Measurements from ENCODE around the gene PPP1R9B. TPM values are rescaled to one million over a fixed set of nuclear protein-coding genes. Genes with fewer than 3 reads are reported as not detected.
A peak's percentile ranks its signal among the peaks of the same experiment; 100 is the strongest.

PPP1R9B gene, protein sequence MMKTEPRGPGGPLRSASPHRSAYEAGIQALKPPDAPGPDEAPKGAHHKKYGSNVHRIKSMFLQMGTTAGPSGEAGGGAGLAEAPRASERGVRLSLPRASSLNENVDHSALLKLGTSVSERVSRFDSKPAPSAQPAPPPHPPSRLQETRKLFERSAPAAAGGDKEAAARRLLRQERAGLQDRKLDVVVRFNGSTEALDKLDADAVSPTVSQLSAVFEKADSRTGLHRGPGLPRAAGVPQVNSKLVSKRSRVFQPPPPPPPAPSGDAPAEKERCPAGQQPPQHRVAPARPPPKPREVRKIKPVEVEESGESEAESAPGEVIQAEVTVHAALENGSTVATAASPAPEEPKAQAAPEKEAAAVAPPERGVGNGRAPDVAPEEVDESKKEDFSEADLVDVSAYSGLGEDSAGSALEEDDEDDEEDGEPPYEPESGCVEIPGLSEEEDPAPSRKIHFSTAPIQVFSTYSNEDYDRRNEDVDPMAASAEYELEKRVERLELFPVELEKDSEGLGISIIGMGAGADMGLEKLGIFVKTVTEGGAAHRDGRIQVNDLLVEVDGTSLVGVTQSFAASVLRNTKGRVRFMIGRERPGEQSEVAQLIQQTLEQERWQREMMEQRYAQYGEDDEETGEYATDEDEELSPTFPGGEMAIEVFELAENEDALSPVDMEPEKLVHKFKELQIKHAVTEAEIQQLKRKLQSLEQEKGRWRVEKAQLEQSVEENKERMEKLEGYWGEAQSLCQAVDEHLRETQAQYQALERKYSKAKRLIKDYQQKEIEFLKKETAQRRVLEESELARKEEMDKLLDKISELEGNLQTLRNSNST
- 10 to 100 TPM; 61.1 to 64.0 TPM for total RNA-seq

DNA sequence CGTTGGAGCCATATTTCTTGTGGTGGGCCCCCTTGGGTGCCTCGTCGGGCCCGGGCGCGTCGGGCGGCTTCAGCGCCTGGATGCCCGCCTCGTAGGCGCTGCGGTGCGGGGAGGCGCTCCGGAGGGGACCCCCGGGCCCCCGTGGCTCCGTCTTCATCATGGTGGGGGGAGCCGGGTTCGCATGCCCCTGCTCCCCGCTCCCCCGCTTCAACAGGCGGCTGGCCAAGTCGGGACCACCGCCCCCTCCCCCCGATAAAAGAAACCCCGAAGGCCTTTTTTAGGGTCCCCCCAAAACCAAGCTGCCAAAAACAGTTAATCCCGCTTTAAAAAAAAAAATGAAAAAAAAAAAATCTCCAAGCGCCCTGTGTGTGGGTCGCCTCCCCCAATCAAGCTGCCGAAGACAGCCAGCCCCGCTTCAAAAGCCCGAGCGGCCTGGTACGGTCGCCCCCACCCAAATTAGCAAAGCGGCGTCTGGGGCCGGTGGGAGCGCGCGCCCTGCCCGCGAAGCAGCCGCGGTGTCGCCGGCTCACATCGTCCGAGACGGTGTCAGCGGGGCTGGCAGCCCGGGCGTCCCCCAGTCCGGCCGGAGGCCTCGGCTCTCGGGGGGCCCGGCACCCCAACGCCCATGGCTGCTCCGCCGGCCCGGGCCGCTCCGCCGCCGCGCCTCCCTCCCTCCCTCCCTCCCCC, at the start of gene PPP1R9B:
PPP1R9B (minus strand) TSS at position 324 of the 687 bp plus-strand sequence; CDS start at position 160, 164 bp downstream.
- POLR2A ChIA-PET = no interaction called here
- ATAC-seq = peak; percentile 2
- CTCF ChIA-PET = interaction anchor here (0.7 to 2.9 kb wide), 6 partner anchors 11 to 270 kb away, joined by 3 to 50 read pairs (median 7); partner anchors contain the start of gene TMEM92

DNA sequence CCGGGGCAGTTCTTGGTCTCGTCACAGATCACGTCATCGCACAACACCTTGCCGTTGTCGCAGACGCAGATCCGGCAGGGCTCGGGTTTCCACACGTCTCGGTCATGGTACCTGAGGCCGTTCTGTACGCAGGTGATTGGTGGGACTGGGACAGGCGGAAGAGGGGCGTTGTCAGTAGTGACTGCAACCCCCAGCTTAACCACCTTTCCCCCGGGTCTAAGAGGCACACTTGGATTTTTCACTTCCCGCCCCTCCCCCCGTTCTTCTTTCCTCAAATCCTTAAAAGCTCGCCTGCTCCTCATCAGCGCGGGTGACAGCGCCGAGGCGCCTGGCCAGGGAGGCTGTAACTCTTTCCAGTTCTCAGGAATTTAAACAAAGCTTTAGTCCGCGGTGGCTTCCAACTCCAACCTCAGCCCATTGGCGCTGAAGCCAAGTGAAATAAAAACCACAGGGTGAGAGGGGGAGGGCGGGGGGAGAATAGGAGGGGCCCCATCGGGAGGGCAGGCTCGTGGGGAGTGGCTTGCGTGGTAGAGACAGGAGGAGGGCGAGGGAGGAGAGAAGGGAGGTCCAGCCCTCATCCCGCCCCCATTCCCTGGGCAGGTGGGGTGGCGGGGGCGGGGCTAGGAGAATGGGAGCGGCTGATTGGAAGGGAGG, 49.5 kb upstream of the PPP1R9B start:
- H3K27me3 Mint-ChIP-seq = peaks cover 35% of the 10 kb centered on the region
- intact Hi-C loops (cut with DNase I, micrococcal nuclease) = loop anchor here (1.0 kb wide), 7 partner anchors 73 to 278 kb away; partner anchors contain the start of genes LRRC59 (in 1 of the 2), RSAD1 (in 1 of the 2) and XYLT2 (in 1 of the 2)

More for the DNA sequence above, at the start of gene PPP1R9B:
- Mint-ChIP-seq H3K36me3 (ENCODE audit: low read depth) (peaks cover 18% of the 10 kb centered on the region), H3K27me3 (no peaks in the 10 kb centered on the region), H3K4me3 (peak within 1 kb of the TSS; percentile 90), H3K4me1 (peaks cover 46% of the 10 kb centered on the region), H3K9me3 (ENCODE audit: low read depth) (no peaks in the 10 kb centered on the region), H3K27ac (peak within 1 kb of the TSS; percentile 96)
- DNase-seq = no peak
- intact Hi-C loops (cut with DNase I, micrococcal nuclease) = loop anchor here (1.0 to 5.0 kb wide), 7 partner anchors 11 to 958 kb away; partner anchors contain the start of genes EME1 (in 1 of the 2), LUC7L3 (in 1 of the 2), MRPL27 (in 1 of the 2) and PDK2 (in 1 of the 2)

DNA sequence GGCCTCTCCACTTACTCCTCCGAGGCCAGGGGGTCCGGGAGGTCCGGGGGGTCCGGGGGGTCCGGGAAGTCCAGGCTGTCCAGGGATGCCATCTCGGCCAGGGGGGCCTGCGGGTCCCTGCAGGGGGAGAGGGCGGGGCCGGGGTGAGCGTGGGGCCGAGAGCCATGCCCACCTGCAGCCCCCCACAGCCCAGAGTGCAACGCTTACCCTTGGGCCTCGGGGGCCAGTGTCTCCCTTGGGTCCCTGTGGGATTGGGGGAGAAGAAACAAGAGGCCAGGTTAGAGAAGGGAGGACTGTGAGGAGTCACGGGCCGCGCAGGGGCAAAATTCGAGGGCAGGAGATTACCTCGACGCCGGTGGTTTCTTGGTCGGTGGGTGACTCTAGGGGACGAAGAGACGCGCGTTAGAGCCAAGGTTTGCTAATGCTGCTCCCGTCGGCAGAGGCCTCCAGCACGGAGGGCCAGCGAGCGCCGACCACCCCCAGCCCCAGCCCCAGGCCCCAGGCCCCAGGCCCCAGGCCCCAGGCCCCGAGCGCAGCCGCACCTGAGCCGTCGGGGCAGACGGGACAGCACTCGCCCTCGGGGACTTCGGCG, 48.8 kb upstream of the PPP1R9B start:
- Mint-ChIP-seq H3K27me3 (peaks cover 34% of the 10 kb centered on the region), H3K36me3 (ENCODE audit: low read depth) (no peaks in the 10 kb centered on the region), H3K9me3 (ENCODE audit: low read depth) (no peaks in the 10 kb centered on the region), H3K4me1 (peaks cover 16% of the 10 kb centered on the region), H3K4me3 (peak overlapping the region; percentile 53), H3K27ac (no peak overlapping the region)
- no peak for DNase-seq
- ChIA-PET POLR2A (no interaction called here), CTCF (interaction anchor here (0.5 to 7.3 kb wide), 22 partner anchors 15 to 198 kb away, joined by 3 to 200 read pairs (median 8); partner anchors contain the start of genes LRRC59, SGCA and TMEM92)
- no peak for ATAC-seq
- intact Hi-C loops (cut with DNase I, micrococcal nuclease) = no loop called here

More for the DNA sequence above, 49.5 kb upstream of the PPP1R9B start:
- Mint-ChIP-seq H3K4me3 (peak overlapping the region; percentile 53), H3K9me3 (ENCODE audit: low read depth) (no peaks in the 10 kb centered on the region), H3K4me1 (peaks cover 16% of the 10 kb centered on the region), H3K27ac (no peak overlapping the region), H3K36me3 (ENCODE audit: low read depth) (no peaks in the 10 kb centered on the region)
- ChIA-PET CTCF (interaction anchor here (0.5 to 7.3 kb wide), 46 partner anchors 8 to 538 kb away, joined by 3 to 200 read pairs (median 4); partner anchors contain the start of genes LRRC59, SGCA, TMEM92 and XYLT2), POLR2A (interaction anchor here (0.8 kb wide), 1 partner anchor 412 kb away, joined by 4 read pairs; no protein-coding TSS in a partner anchor)
- ATAC-seq (peak; percentile 79), DNase-seq (peak; percentile 79)

DNA sequence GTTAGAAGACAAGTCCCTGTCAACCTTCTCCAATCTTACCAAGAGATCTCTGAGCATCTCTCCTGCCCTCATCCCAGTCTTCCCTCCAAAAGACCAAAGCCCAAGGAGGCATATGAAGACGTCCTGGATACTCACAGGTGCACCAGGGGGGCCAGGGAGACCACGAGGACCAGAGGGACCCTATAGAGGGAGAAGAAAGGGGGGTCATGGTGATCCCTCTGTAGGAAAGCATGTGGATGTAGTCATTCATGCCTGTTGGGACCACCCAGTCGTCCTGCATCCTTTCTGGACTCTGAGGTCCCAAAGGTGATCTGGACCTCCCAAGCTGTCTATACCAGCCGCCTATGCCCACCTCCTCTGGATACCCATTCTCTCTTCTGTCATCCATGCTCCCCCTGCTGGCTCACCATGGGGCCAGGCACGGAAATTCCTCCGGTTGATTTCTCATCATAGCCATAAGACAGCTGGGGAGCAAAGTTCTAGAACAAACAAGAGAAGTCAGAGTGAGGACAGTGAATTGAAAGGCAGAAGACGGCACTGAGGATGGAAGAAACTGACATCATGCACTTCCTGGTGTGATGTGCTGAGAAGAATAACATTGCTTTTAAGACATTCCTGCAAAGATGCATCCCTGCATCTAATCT, 47.7 kb upstream of the PPP1R9B start:
- peaks cover 16% of the 10 kb centered on the region for H3K4me1 Mint-ChIP-seq
- no peaks in the 10 kb centered on the region for H3K9me3 Mint-ChIP-seq (ENCODE audit: low read depth)
- H3K4me3 Mint-ChIP-seq = peak overlapping the region; percentile 20
- H3K36me3 Mint-ChIP-seq (ENCODE audit: low read depth) = no peaks in the 10 kb centered on the region
- no peak for ATAC-seq
- no peak overlapping the region for H3K27ac Mint-ChIP-seq
- intact Hi-C loops (cut with DNase I, micrococcal nuclease) = loop anchor here (1.0 kb wide), 2 partner anchors 29 to 81 kb away; no protein-coding TSS in a partner anchor
- peak; percentile 83 for DNase-seq
- ChIA-PET CTCF (interaction anchor here (0.6 to 2.0 kb wide), 11 partner anchors 23 to 437 kb away, joined by 3 to 8 read pairs (median 3); partner anchors contain the start of gene XYLT2), POLR2A (no interaction called here)
- peaks cover 29% of the 10 kb centered on the region for H3K27me3 Mint-ChIP-seq

DNA sequence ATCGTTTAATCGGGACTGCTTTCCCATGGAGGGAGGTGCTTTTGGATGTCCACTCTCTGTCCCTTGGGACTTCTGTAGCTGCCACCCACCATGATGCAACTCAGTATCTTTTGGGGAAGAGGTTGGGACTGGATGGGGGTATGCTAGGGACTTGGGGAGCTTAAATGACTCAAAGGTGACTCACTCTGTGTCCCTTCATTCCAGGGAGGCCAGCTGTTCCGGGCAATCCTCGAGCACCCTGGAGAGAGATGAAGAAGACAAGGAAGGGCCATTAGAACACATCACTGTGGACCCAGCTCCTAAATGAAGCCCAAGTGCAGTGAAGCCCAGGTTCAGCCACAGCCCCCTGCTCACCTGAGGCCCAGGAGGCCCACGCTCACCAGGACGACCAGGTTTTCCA, 46.3 kb upstream of the PPP1R9B start:
- H3K27me3 Mint-ChIP-seq = peaks cover 19% of the 10 kb centered on the region
- peaks cover 16% of the 10 kb centered on the region for H3K4me1 Mint-ChIP-seq
- ATAC-seq (no peak), DNase-seq (no peak)
- ChIA-PET CTCF (interaction anchor here (0.7 to 2.0 kb wide), 7 partner anchors 22 to 103 kb away, joined by 3 to 8 read pairs (median 6); partner anchors contain the start of gene TMEM92), POLR2A (no interaction called here)
- H3K36me3 Mint-ChIP-seq (ENCODE audit: low read depth) = no peaks in the 10 kb centered on the region
- H3K27ac Mint-ChIP-seq = no peak overlapping the region
- H3K4me3 Mint-ChIP-seq = no peak overlapping the region
- intact Hi-C loops (cut with DNase I, micrococcal nuclease) = no loop called here
- H3K9me3 Mint-ChIP-seq (ENCODE audit: low read depth) = no peaks in the 10 kb centered on the region

DNA sequence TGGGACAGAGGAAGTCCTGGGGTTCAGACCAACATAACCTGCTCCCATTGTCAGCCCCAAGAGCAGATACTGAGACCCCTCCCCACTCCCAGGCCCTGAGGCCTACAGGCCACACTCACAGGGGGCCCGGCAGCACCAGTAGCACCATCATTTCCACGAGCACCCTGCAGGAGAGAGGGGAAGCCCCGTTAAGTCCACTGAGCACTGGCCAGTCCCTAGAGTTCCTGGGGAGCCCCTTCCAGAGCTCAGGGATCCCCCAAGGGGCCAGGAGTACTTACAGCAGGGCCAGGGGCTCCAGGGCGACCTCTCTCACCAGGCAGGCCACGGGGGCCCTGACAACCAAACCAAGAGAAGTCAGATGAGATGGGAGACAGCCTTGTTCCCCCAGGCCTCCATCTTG, 45.6 kb upstream of the PPP1R9B start:
- no peak for ATAC-seq
- Mint-ChIP-seq H3K4me1 (peaks cover 13% of the 10 kb centered on the region), H3K27ac (no peak overlapping the region), H3K4me3 (no peak overlapping the region), H3K9me3 (ENCODE audit: low read depth) (no peaks in the 10 kb centered on the region), H3K36me3 (ENCODE audit: low read depth) (no peaks in the 10 kb centered on the region), H3K27me3 (peaks cover 15% of the 10 kb centered on the region)
- ChIA-PET CTCF (interaction anchor here (0.5 to 1.8 kb wide), 6 partner anchors 17 to 630 kb away, joined by 3 to 8 read pairs (median 4); no protein-coding TSS in a partner anchor), POLR2A (no interaction called here)
- intact Hi-C loops (cut with DNase I, micrococcal nuclease) = no loop called here
- DNase-seq = no peak

DNA sequence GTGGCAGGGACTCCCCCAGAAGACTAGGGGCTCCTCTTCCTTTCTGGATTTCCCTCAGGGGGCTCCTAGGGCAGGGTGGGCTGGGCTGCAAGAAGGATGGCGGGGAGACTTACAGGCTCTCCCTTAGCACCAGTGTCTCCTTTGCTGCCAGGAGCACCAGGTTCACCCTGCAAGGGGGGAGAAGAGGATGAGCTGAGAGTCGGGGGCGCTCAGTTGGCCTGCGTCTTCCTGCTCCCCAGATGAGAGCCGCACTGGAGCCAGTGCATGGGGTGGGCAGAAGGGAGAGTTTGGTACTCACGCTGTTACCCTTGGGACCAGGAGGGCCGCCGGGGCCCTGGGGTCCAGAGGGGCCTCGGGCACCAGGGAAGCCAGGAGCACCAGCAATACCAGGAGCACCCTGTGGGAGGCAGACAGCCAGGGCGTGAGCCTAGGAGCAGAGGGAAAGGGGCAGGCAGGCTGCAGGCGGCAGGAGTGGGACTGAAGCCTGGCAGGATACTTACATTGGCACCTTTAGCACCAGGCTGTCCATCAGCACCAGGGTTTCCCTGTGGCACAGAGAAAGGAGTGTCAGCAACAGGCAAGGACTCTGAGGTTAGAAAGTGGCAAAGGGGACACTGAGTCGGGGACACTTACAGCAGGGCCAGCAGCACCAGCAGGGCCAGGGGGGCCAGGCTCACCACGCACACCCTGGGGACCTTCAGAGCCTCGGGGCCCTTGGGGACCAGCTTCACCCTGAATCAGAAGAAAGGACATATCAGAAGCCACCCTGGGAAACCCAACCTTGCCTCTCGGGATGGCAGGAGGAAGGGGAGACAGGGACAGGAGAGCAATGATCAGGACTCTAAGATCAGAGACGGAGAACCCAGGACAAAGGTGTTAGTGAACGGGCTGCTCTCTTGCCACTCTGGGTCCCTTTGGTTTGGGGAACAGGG, 44.7 kb upstream of the PPP1R9B start:
- ChIA-PET POLR2A (no interaction called here), CTCF (interaction anchor here (1.3 kb wide), 1 partner anchor 16 kb away, joined by 3 read pairs; no protein-coding TSS in a partner anchor)
- no peaks in the 10 kb centered on the region for H3K9me3 Mint-ChIP-seq (ENCODE audit: low read depth)
- H3K27ac Mint-ChIP-seq = no peak overlapping the region
- peaks cover 11% of the 10 kb centered on the region for H3K27me3 Mint-ChIP-seq
- no peak overlapping the region for H3K4me3 Mint-ChIP-seq
- H3K36me3 Mint-ChIP-seq (ENCODE audit: low read depth) = no peaks in the 10 kb centered on the region
- ATAC-seq (no peak), DNase-seq (no peak)
- intact Hi-C loops (cut with DNase I, micrococcal nuclease) = no loop called here
- peaks cover 9% of the 10 kb centered on the region for H3K4me1 Mint-ChIP-seq

DNA sequence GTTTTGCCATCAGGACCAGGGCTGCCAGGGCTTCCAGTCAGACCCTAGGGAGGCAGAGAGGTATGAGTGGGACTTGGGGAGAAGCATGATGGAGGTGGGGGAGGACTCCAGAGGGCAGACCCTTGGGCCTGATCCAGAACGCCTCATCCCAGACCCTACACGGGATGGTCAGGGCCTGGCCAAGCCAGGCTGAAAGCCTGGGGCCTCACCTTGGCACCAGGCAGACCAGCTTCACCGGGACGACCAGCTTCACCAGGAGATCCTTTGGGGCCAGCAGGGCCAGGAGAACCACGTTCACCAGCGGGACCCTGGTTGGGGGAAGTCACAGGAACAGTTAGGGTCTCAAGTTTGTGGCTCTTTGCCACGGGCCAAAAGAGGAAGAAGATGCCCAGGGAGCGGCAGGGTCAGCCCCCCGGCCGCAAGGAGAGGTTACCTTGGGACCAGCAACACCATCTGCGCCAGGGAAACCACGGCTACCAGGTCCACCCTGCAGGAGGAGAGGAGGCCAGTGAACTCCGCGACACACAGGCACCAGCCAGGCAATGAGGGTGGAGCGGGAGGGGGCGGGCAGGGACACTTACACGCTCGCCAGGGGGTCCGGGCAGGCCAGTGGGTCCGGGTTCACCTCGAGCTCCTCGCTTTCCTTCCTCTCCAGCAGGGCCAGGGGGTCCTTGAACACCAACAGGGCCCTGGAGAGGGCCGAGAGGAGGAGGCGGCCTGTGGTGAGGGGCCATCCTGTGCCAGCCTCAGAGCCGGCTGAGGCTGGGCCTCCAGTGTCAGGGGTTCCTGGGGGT, 43.9 kb upstream of the PPP1R9B start:
- Mint-ChIP-seq H3K9me3 (ENCODE audit: low read depth) (no peaks in the 10 kb centered on the region), H3K27ac (no peak overlapping the region), H3K4me3 (no peak overlapping the region), H3K4me1 (peaks cover 5% of the 10 kb centered on the region), H3K36me3 (ENCODE audit: low read depth) (no peaks in the 10 kb centered on the region), H3K27me3 (peaks cover 8% of the 10 kb centered on the region)
- intact Hi-C loops (cut with DNase I, micrococcal nuclease) = no loop called here
- no peak for DNase-seq
- CTCF ChIA-PET = interaction anchor here (0.7 kb wide), 1 partner anchor 226 kb away, joined by 3 read pairs; no protein-coding TSS in a partner anchor
- no peak for ATAC-seq
- POLR2A ChIA-PET = no interaction called here

Measured in activated CD4-positive, alpha-beta T cell treated with anti-CD3 and anti-CD28 coated beads for 36 hours (primary cell).